Mesothelial cell of epicardium (in vitro differentiated cells): Measurements from ENCODE around the gene GOLGB1. TPM values are rescaled to one million over a fixed set of nuclear protein-coding genes. Genes with fewer than 3 reads are reported as not detected.

ENCODE experiments used
- DNase-seq, 2 experiments: peaks; one replicate each; pipeline ENCODE4 v3.0.0; 2021; ENCODE audit warnings: low spot score in 2 of 2; ENCODE audit not compliant: unreplicated experiment in 2 of 2
- H3K27ac Mint-ChIP-seq: 2 replicates; pipeline ENCODE4 v1.8.0; 2021; ENCODE audit warnings: mixed read lengths
- H3K27me3 Mint-ChIP-seq: 2 replicates; pipeline ENCODE4 v1.8.0; 2021; ENCODE audit warnings: low read depth, mixed read lengths
- H3K36me3 Mint-ChIP-seq: 2 replicates; pipeline ENCODE4 v1.8.0; 2021; ENCODE audit warnings: mixed read lengths
- H3K4me1 Mint-ChIP-seq: 2 replicates; pipeline ENCODE4 v1.8.0; 2021; ENCODE audit warnings: mixed read lengths
- H3K4me3 Mint-ChIP-seq: 2 replicates; pipeline ENCODE4 v1.8.0; 2021; ENCODE audit warnings: mild to moderate bottlenecking, moderate library complexity, mixed read lengths
- H3K9me3 Mint-ChIP-seq: 2 replicates; pipeline ENCODE4 v1.8.0; 2021; ENCODE audit warnings: mixed read lengths
- total RNA-seq: library from RNA; stranded (reverse); gene quantifications from 3 replicates; pipeline ENCODE4 v1.2.1, GENCODE V29; 2021
- TF ChIP-seq, protein P1 (sequence below): fragments of 200-600 bp; sonication (generic); IDR thresholded peaks from one replicate; pipeline ENCODE4 v1.5.0; 2021; ENCODE audit warnings: antibody characterized with exemption; ENCODE audit not compliant: unreplicated experiment

Gene GOLGB1
- total RNA-seq, 1 donor from 2014 or later: 79.4 TPM

DNA sequence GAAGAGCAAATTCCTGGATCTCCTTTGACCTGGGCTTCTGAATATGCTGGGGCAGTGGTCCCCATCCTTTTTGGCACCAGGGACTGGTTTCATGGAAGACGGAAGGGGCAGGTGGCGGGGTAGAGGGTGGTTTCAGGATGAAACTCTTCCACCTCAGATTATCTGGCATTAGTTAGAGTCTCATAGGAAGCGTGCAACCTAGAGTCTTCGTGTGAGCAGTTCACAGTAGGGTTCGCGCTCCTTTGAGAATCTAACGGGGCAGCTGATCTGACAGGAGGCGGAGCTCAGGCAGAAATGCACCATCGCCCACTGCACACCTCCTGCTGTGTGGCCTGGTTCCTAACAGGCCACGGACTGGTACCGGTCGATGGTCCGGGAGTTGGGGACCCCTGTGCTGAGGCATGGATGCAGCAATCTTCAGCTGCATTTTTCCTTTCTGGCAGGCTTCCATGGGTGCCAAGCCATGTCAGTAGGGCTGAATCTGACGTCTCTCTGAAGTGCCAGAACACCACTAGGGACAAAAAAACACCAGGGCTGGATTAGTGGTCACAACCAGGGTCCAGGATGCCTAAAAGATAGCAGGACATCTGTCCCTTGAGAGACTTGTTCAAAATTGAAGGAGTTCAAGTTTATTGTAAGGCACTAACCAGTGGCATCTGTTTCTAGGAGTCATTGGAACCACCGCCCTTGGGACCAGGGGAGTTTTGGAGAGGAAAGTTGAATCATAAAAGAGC, 8.4 kb upstream of the GOLGB1 start:
- Mint-ChIP-seq H3K4me3 (no peak overlapping the region), H3K27ac (no peak overlapping the region), H3K36me3 (no peaks in the 10 kb centered on the region), H3K27me3 (peaks cover 46% of the 10 kb centered on the region), H3K9me3 (no peaks in the 10 kb centered on the region), H3K4me1 (no peaks in the 10 kb centered on the region)
- no peak for DNase-seq
- TF ChIP-seq, protein P1, sequence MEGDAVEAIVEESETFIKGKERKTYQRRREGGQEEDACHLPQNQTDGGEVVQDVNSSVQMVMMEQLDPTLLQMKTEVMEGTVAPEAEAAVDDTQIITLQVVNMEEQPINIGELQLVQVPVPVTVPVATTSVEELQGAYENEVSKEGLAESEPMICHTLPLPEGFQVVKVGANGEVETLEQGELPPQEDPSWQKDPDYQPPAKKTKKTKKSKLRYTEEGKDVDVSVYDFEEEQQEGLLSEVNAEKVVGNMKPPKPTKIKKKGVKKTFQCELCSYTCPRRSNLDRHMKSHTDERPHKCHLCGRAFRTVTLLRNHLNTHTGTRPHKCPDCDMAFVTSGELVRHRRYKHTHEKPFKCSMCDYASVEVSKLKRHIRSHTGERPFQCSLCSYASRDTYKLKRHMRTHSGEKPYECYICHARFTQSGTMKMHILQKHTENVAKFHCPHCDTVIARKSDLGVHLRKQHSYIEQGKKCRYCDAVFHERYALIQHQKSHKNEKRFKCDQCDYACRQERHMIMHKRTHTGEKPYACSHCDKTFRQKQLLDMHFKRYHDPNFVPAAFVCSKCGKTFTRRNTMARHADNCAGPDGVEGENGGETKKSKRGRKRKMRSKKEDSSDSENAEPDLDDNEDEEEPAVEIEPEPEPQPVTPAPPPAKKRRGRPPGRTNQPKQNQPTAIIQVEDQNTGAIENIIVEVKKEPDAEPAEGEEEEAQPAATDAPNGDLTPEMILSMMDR: no peak

DNA sequence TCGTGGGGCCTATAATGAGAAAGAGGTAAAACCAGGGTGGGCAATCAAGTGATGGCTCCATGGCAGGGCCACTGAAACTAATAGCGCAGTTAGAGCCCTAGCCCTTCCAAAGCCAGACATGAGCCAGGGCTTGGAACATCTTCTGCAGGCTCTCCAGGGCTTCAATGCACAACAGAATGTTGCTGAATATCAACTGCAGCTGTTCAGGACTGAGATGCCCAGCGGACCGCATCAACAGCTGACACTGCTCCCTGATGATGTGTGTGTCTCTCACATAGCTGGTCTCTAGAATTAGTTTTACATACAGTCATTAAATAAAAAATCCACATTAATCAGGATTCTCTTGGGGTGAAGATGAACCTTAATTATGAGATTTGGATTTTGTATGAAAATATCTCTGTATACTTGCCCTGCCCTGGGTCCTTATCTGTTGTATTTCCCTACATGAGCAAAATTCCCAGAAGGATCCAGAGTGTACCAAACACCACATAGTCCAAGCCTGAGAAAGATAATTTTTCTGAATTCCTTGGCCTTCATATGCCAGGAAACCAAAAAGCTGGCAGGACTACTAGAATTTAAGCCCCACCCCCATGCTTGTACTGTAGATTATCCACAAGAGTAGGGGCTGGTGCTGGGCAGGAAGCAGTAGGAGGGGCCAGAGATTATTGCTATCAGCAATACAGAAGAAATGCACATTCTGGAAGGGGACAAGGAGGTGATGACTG, 7.7 kb upstream of the GOLGB1 start:
- no peak overlapping the region for H3K4me3 Mint-ChIP-seq
- H3K9me3 Mint-ChIP-seq: no peaks in the 10 kb centered on the region
- DNase-seq: no peak
- no peak overlapping the region for H3K27ac Mint-ChIP-seq
- TF ChIP-seq, protein P1: no peak
- no peaks in the 10 kb centered on the region for H3K36me3 Mint-ChIP-seq
- no peaks in the 10 kb centered on the region for H3K4me1 Mint-ChIP-seq
- H3K27me3 Mint-ChIP-seq: peaks cover 45% of the 10 kb centered on the region

DNA sequence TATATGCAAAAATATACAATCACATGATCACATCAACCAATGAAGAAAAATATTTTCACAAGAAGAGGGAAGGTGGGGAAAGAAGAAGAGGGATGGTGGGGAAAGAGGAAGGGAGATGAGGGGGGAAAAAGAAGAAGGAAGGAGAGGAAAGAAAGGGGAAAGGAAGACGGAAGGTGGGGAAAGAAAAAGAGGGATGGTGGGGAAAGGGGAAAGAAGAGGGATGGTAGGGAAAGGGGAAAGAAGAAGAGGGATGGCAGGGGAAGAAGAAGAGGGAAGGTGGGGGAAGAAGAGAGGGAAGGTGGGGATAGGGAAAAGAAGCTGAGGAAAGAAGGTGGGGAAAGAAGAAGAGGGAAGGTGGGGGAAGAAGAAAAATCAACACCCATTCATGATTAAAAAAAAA, 3.2 kb upstream of the GOLGB1 start:
- no peak for DNase-seq
- H3K9me3 Mint-ChIP-seq: no peaks in the 10 kb centered on the region
- H3K27me3 Mint-ChIP-seq: peaks cover 38% of the 10 kb centered on the region
- TF ChIP-seq, protein P1: no peak
- no peaks in the 10 kb centered on the region for H3K36me3 Mint-ChIP-seq
- no peak overlapping the region for H3K4me3 Mint-ChIP-seq
- H3K4me1 Mint-ChIP-seq: peaks cover 2% of the 10 kb centered on the region
- H3K27ac Mint-ChIP-seq: no peak overlapping the region

DNA sequence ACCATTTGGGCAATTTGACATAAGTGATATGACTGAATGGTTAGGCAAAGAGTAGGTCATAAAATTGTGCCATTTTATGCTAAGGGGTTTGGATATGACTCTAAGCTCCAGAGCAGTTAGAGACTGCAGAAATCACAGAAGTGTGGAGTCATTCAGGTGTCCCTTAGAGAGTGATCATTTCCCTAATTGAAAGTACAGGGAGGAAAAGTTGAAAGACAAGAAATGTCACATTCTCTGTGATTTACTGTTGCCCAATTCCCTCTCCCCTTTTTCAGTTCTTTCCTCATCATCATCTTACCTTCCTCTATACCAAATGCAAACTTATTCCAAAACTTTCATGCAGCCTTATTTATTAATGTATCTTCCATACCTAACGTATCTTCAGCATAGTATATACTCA, 2.7 kb upstream of the GOLGB1 start:
- H3K36me3 Mint-ChIP-seq: no peaks in the 10 kb centered on the region
- H3K9me3 Mint-ChIP-seq: no peaks in the 10 kb centered on the region
- TF ChIP-seq, protein P1: no peak
- H3K27me3 Mint-ChIP-seq: peaks cover 34% of the 10 kb centered on the region
- no peak for DNase-seq
- no peak overlapping the region for H3K4me3 Mint-ChIP-seq
- H3K4me1 Mint-ChIP-seq: peaks cover 2% of the 10 kb centered on the region
- no peak overlapping the region for H3K27ac Mint-ChIP-seq

DNA sequence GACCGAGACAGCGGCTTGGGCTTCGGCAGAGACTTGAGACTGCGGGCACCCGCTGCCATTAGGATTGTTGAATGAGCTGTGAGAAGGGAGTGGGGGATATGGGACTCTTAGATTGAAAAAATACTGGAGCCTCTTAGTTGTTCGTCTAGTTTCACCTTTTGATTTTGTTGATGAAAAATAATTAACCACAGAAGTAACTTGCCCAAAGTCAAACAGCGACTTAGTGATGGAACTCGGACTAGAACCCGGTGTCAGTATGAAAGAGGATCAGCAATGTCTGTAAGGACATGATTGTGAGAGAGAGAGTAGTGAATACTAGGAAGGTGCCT, 510 bp upstream of the GOLGB1 start:
- Mint-ChIP-seq H3K36me3 (no peaks in the 10 kb centered on the region), H3K9me3 (no peaks in the 10 kb centered on the region), H3K4me3 (no peak overlapping the region), H3K27me3 (peaks cover 26% of the 10 kb centered on the region), H3K27ac (no peak overlapping the region), H3K4me1 (peaks cover 2% of the 10 kb centered on the region)
- TF ChIP-seq, protein P1: no peak
- no peak for DNase-seq
